Mesendoderm (in vitro differentiated cells): ENCODE measurements around the gene PIEZO2.
A peak's percentile ranks its signal among the peaks of the same experiment; 100 is the strongest.

Experiments used
- DNase-seq: peaks from one replicate; pipeline ENCODE4 v3.0.0; 2013
- H2AK5ac ChIP-seq: 2 replicates; pipeline ENCODE4 v1.6.1; 2013; ENCODE audit warnings: low read length, inconsistent platforms
- H2BK120ac ChIP-seq: 2 replicates; pipeline ENCODE4 v1.6.1; 2013; ENCODE audit warnings: low read depth, mild to moderate bottlenecking, low read length, moderate library complexity, mixed read lengths
- H2BK15ac ChIP-seq: replicated peaks from 2 replicates; pipeline ENCODE4 v1.6.1; 2013; ENCODE audit warnings: low read depth, mild to moderate bottlenecking, moderate library complexity
- H2BK5ac ChIP-seq: 2 replicates; pipeline ENCODE4 v1.6.1; 2013; ENCODE audit warnings: low read length, inconsistent platforms
- H3K18ac ChIP-seq: 2 replicates; pipeline ENCODE4 v1.6.1; 2013; ENCODE audit warnings: mild to moderate bottlenecking, low read length, mixed read lengths
- H3K23ac ChIP-seq: one replicate; pipeline ENCODE4 v1.6.1; 2013; ENCODE audit warnings: low read length
- H3K27ac ChIP-seq: 2 replicates; pipeline ENCODE4 v1.5.1; 2013; ENCODE audit warnings: low read depth, mild to moderate bottlenecking, inconsistent platforms, low read length, moderate library complexity
- H3K27me3 ChIP-seq: 2 replicates; pipeline ENCODE4 v1.6.1; 2013; ENCODE audit warnings: low read length, control low read depth, mild to moderate bottlenecking, inconsistent platforms; ENCODE audit not compliant: insufficient read depth, poor library complexity
- H3K36me3 ChIP-seq: 2 replicates; pipeline ENCODE4 v1.6.1; 2013; ENCODE audit warnings: low read length, inconsistent platforms; ENCODE audit not compliant: control insufficient read depth, insufficient read depth
- H3K4ac ChIP-seq: one replicate; pipeline ENCODE4 v1.6.1; 2013; ENCODE audit warnings: low read depth, mild to moderate bottlenecking, low read length, moderate library complexity
- H3K4me1 ChIP-seq: 2 replicates; pipeline ENCODE4 v1.6.1; 2013; ENCODE audit warnings: low read depth, low read length, inconsistent platforms; ENCODE audit not compliant: control insufficient read depth
- H3K4me2 ChIP-seq: 2 replicates; pipeline ENCODE4 v1.6.1; 2013; ENCODE audit warnings: low read length
- H3K4me3 ChIP-seq: 2 replicates; pipeline ENCODE4 v1.5.1; 2013; ENCODE audit warnings: mild to moderate bottlenecking, low read length
- H3K56ac ChIP-seq: one replicate; pipeline ENCODE4 v1.6.1; 2013; ENCODE audit warnings: low read length
- H3K79me1 ChIP-seq: 2 replicates; pipeline ENCODE4 v1.6.1; 2013; ENCODE audit warnings: low read length, inconsistent platforms
- H3K79me2 ChIP-seq: 2 replicates; pipeline ENCODE4 v1.6.1; 2013; ENCODE audit warnings: mild to moderate bottlenecking, low read length; ENCODE audit not compliant: control insufficient read depth, insufficient read depth
- H3K9ac ChIP-seq: 2 replicates; pipeline ENCODE4 v1.6.1; 2013; ENCODE audit warnings: low read length, inconsistent platforms
- H4K5ac ChIP-seq: one replicate; pipeline ENCODE4 v1.6.1; 2013; ENCODE audit warnings: low read length
- H4K8ac ChIP-seq: one replicate; pipeline ENCODE4 v1.6.1; 2013; ENCODE audit warnings: low read depth, mild to moderate bottlenecking, control low read depth, low read length, moderate library complexity
- WGBS: extraction: QIAGEN DNeasy Blood & Tissue Kit; methylation state at CpG from one replicate; pipeline ENCODE4 v1.1.7; 2013; ENCODE audit warnings: low lambda C conversion rate, missing lambda C conversion rate; ENCODE audit not compliant: insufficient coverage; ENCODE audit errors: extremely low coverage; 5-methylcytosine and 5-hydroxymethylcytosine counted together

The PIEZO2 gene

GRCh38 chr18:11096839-11097750, 52.3 kb downstream of the PIEZO2 start:
- Histone ChIP-seq H3K27ac (no peak overlapping the region), H3K23ac (no peak overlapping the region), H2BK15ac (no peak overlapping the region), H2BK5ac (no peak overlapping the region), H3K79me1 (no peaks in the 10 kb centered on the region), H3K79me2 (no peaks in the 10 kb centered on the region), H4K8ac (no peak overlapping the region), H3K4me1 (no peaks in the 10 kb centered on the region), H3K4me2 (no peak overlapping the region), H2BK120ac (peak overlapping the region; percentile 28), H3K18ac (no peak overlapping the region), H3K4me3 (no peak overlapping the region), H3K56ac (no peak overlapping the region), H3K36me3 (no peaks in the 10 kb centered on the region), H3K4ac (no peak overlapping the region), H4K5ac (no peak overlapping the region), H3K9ac (no peak overlapping the region), H3K27me3 (no peaks in the 10 kb centered on the region), H2AK5ac (no peak overlapping the region)
- no peak for DNase-seq
- WGBS, result no CpG with 5 or more reads among the region's 10 CpGs

- H2BK15ac ChIP-seq, result no peak overlapping the region
- no peak overlapping the region for H3K4me2 ChIP-seq
- DNase-seq, result no peak
- H3K4me1 ChIP-seq, result no peaks in the 10 kb centered on the region
- no peaks in the 10 kb centered on the region for H3K27me3 ChIP-seq
- H3K23ac ChIP-seq, result no peak overlapping the region
- no peak overlapping the region for H3K4ac ChIP-seq
- no peak overlapping the region for H3K4me3 ChIP-seq
- no peak overlapping the region for H3K27ac ChIP-seq
- H4K5ac ChIP-seq, result no peak overlapping the region
- H2BK5ac ChIP-seq, result no peak overlapping the region
- no peak overlapping the region for H3K56ac ChIP-seq
- no peaks in the 10 kb centered on the region for H3K79me1 ChIP-seq
- no peaks in the 10 kb centered on the region for H3K36me3 ChIP-seq
- no peak overlapping the region for H2BK120ac ChIP-seq
- no peak overlapping the region for H3K18ac ChIP-seq
- H4K8ac ChIP-seq, result no peak overlapping the region
- H3K9ac ChIP-seq, result no peak overlapping the region
- no peak overlapping the region for H2AK5ac ChIP-seq
- no peaks in the 10 kb centered on the region for H3K79me2 ChIP-seq
- WGBS, result no CpG with 5 or more reads among the region's 5 CpGs
Measured at GRCh38 chr18:11096411-11096810, 53.0 kb downstream of the PIEZO2 start.

- no peak overlapping the region for H3K4me3 ChIP-seq
- no peak overlapping the region for H2BK120ac ChIP-seq
- H3K4ac ChIP-seq, result no peak overlapping the region
- no peaks in the 10 kb centered on the region for H3K79me1 ChIP-seq
- H2BK5ac ChIP-seq, result no peak overlapping the region
- DNase-seq, result no peak
- no peaks in the 10 kb centered on the region for H3K79me2 ChIP-seq
- H3K56ac ChIP-seq, result no peak overlapping the region
- H2BK15ac ChIP-seq, result no peak overlapping the region
- no peak overlapping the region for H4K8ac ChIP-seq
- no CpG with 5 or more reads among the region's 6 CpGs for WGBS
- H3K36me3 ChIP-seq, result no peaks in the 10 kb centered on the region
- no peak overlapping the region for H4K5ac ChIP-seq
- H3K27ac ChIP-seq, result no peak overlapping the region
- no peaks in the 10 kb centered on the region for H3K27me3 ChIP-seq
- H3K9ac ChIP-seq, result no peak overlapping the region
- H3K18ac ChIP-seq, result no peak overlapping the region
- no peak overlapping the region for H3K4me2 ChIP-seq
- no peaks in the 10 kb centered on the region for H3K4me1 ChIP-seq
- H2AK5ac ChIP-seq, result no peak overlapping the region
- no peak overlapping the region for H3K23ac ChIP-seq
Measured at GRCh38 chr18:11095674-11096293, 53.6 kb downstream of the PIEZO2 start.

GRCh38 chr18:11095211-11095610, 54.2 kb downstream of the PIEZO2 start:
- H4K5ac ChIP-seq, result no peak overlapping the region
- no peak overlapping the region for H3K27ac ChIP-seq
- H3K36me3 ChIP-seq, result no peaks in the 10 kb centered on the region
- no peak overlapping the region for H3K4me3 ChIP-seq
- DNase-seq, result no peak
- H2AK5ac ChIP-seq, result no peak overlapping the region
- no peak overlapping the region for H3K9ac ChIP-seq
- no peak overlapping the region for H3K4ac ChIP-seq
- no peak overlapping the region for H3K4me2 ChIP-seq
- no peaks in the 10 kb centered on the region for H3K79me1 ChIP-seq
- H2BK120ac ChIP-seq, result no peak overlapping the region
- no peak overlapping the region for H3K18ac ChIP-seq
- H3K23ac ChIP-seq, result no peak overlapping the region
- no peak overlapping the region for H4K8ac ChIP-seq
- H2BK5ac ChIP-seq, result no peak overlapping the region
- H3K56ac ChIP-seq, result no peak overlapping the region
- no peaks in the 10 kb centered on the region for H3K27me3 ChIP-seq
- H3K79me2 ChIP-seq, result no peaks in the 10 kb centered on the region
- H2BK15ac ChIP-seq, result no peak overlapping the region
- no peaks in the 10 kb centered on the region for H3K4me1 ChIP-seq
- no CpG with 5 or more reads among the region's 5 CpGs for WGBS

GRCh38 chr18:11091746-11092145, 57.6 kb downstream of the PIEZO2 start:
- H2BK120ac ChIP-seq, result no peak overlapping the region
- H3K18ac ChIP-seq, result no peak overlapping the region
- no peak overlapping the region for H2AK5ac ChIP-seq
- H3K23ac ChIP-seq, result no peak overlapping the region
- no peak overlapping the region for H3K4me2 ChIP-seq
- no peak overlapping the region for H3K27ac ChIP-seq
- H3K79me1 ChIP-seq, result no peaks in the 10 kb centered on the region
- no peak overlapping the region for H3K9ac ChIP-seq
- no peak overlapping the region for H3K56ac ChIP-seq
- no peak overlapping the region for H2BK15ac ChIP-seq
- H3K4me1 ChIP-seq, result peaks cover 7% of the 10 kb centered on the region
- H4K5ac ChIP-seq, result no peak overlapping the region
- no peak overlapping the region for H4K8ac ChIP-seq
- no peaks in the 10 kb centered on the region for H3K79me2 ChIP-seq
- H3K36me3 ChIP-seq, result no peaks in the 10 kb centered on the region
- no peak overlapping the region for H3K4ac ChIP-seq
- DNase-seq, result no peak
- no peak overlapping the region for H2BK5ac ChIP-seq
- H3K4me3 ChIP-seq, result no peak overlapping the region
- WGBS, result no CpG with 5 or more reads among the region's 6 CpGs
- no peaks in the 10 kb centered on the region for H3K27me3 ChIP-seq
